H9 (cell line): ENCODE measurements around the gene CHMP4B. TPM values are rescaled to one million over a fixed set of nuclear protein-coding genes. Genes with fewer than 3 reads are reported as not detected.
A peak's percentile ranks its signal among the peaks of the same experiment; 100 is the strongest.

Source experiments
- DNase-seq: peaks from one replicate; pipeline ENCODE4 v3.0.0-alpha.2; 2017
- H2AFZ ChIP-seq: one replicate; pipeline ENCODE4 v1.6.1; 2013; ENCODE audit warnings: mild to moderate bottlenecking, low read length, control low read depth, moderate library complexity
- H2AK5ac ChIP-seq: 2 replicates; pipeline ENCODE4 v1.6.1; 2013; ENCODE audit warnings: low read length, control low read depth, mixed read lengths; ENCODE audit not compliant: insufficient read length
- H2BK120ac ChIP-seq: one replicate; pipeline ENCODE4 v1.6.1; 2013; ENCODE audit warnings: low read depth, mild to moderate bottlenecking, low read length, control low read depth, inconsistent platforms; ENCODE audit not compliant: poor library complexity, severe bottlenecking
- H2BK12ac ChIP-seq: 2 replicates; pipeline ENCODE4 v1.6.1; 2013; ENCODE audit warnings: low read length, control low read depth, mixed read lengths, low read depth; ENCODE audit not compliant: insufficient read length
- H2BK15ac ChIP-seq: 2 replicates; pipeline ENCODE4 v1.6.1; 2013; ENCODE audit warnings: low read depth, low read length, control low read depth
- H2BK20ac ChIP-seq: one replicate; pipeline ENCODE4 v1.6.1; 2013; ENCODE audit warnings: low read depth, mild to moderate bottlenecking, low read length, control low read depth, inconsistent platforms; ENCODE audit not compliant: poor library complexity, severe bottlenecking
- H2BK5ac ChIP-seq: 2 replicates; pipeline ENCODE4 v1.6.1; 2013; ENCODE audit warnings: low read length, control low read depth, mixed read lengths; ENCODE audit not compliant: insufficient read length
- H3K14ac ChIP-seq: 2 replicates; pipeline ENCODE4 v1.6.1; 2013; ENCODE audit warnings: low read length, control low read depth; ENCODE audit not compliant: insufficient read depth
- H3K18ac ChIP-seq: 2 replicates; pipeline ENCODE4 v1.6.1; 2013; ENCODE audit warnings: low read depth, mild to moderate bottlenecking, mixed read lengths, low read length, control low read depth; ENCODE audit not compliant: insufficient read length
- H3K23ac ChIP-seq: 2 replicates; pipeline ENCODE4 v1.6.1; 2013; ENCODE audit warnings: low read length, control low read depth, mixed read lengths, low read depth; ENCODE audit not compliant: insufficient read length
- H3K23me2 ChIP-seq: 2 replicates; pipeline ENCODE4 v1.6.1; 2013; ENCODE audit warnings: low read depth, mild to moderate bottlenecking, mixed read lengths, low read length, control low read depth; ENCODE audit not compliant: insufficient read length, poor library complexity, severe bottlenecking
- H3K27ac ChIP-seq: 2 replicates; pipeline ENCODE4 v1.5.1; 2013; ENCODE audit warnings: low read length, control low read depth, mixed read lengths, low read depth; ENCODE audit not compliant: insufficient read length
- H3K27me3 ChIP-seq: 2 replicates; pipeline ENCODE4 v1.6.1; 2013; ENCODE audit warnings: low read length, control low read depth, inconsistent platforms; ENCODE audit not compliant: insufficient read depth
- H3K4ac ChIP-seq: 2 replicates; pipeline ENCODE4 v1.6.1; 2013; ENCODE audit warnings: low read depth, mild to moderate bottlenecking, control low read depth, inconsistent platforms, low read length, moderate library complexity
- H3K4me1 ChIP-seq: 2 replicates; pipeline ENCODE4 v1.6.1; 2013; ENCODE audit warnings: low read length, control low read depth, inconsistent platforms; ENCODE audit not compliant: insufficient read depth
- H3K4me2 ChIP-seq: 2 replicates; pipeline ENCODE4 v1.6.1; 2013; ENCODE audit warnings: low read length, control low read depth, mixed read lengths; ENCODE audit not compliant: insufficient read length, insufficient read depth
- H3K56ac ChIP-seq: 2 replicates; pipeline ENCODE4 v1.6.1; 2013; ENCODE audit warnings: low read depth, mild to moderate bottlenecking, mixed read lengths, low read length, control low read depth; ENCODE audit not compliant: insufficient read length
- H3K79me1 ChIP-seq: 2 replicates; pipeline ENCODE4 v1.6.1; 2013; ENCODE audit warnings: low read depth, mild to moderate bottlenecking, moderate library complexity, low read length, control low read depth, inconsistent platforms; ENCODE audit not compliant: insufficient read depth, poor library complexity, severe bottlenecking
- H3K79me2 ChIP-seq: 2 replicates; pipeline ENCODE4 v1.6.1; 2013; ENCODE audit warnings: low read length, control low read depth, inconsistent platforms; ENCODE audit not compliant: insufficient read depth
- H3K9ac ChIP-seq: 2 replicates; pipeline ENCODE4 v1.6.1; 2013; ENCODE audit warnings: low read length, control low read depth, mixed read lengths; ENCODE audit not compliant: insufficient read length; ENCODE audit errors: extremely low read depth
- H3K9me3 ChIP-seq: one replicate; pipeline ENCODE4 v1.6.1; 2013; ENCODE audit warnings: low read depth, low read length, inconsistent platforms; ENCODE audit not compliant: control insufficient read depth
- H3T11ph ChIP-seq: one replicate; pipeline ENCODE4 v1.6.1; 2013; ENCODE audit warnings: mild to moderate bottlenecking, low read length, control low read depth, inconsistent platforms
- H4K20me1 ChIP-seq: one replicate; pipeline ENCODE4 v1.6.1; 2013; ENCODE audit not compliant: control insufficient read depth, insufficient read length, insufficient read depth
- H4K5ac ChIP-seq: 2 replicates; pipeline ENCODE4 v1.6.1; 2013; ENCODE audit warnings: low read depth, mild to moderate bottlenecking, mixed read lengths, low read length, control low read depth; ENCODE audit not compliant: insufficient read length
- H4K8ac ChIP-seq: replicated peaks from 2 replicates; pipeline ENCODE4 v1.6.1; 2013; ENCODE audit warnings: low read length, control low read depth, mixed read lengths, low read depth; ENCODE audit not compliant: insufficient read length
- H4K91ac ChIP-seq: 2 replicates; pipeline ENCODE4 v1.6.1; 2013; ENCODE audit warnings: low read depth, mild to moderate bottlenecking, moderate library complexity, mixed read lengths, low read length, control low read depth; ENCODE audit not compliant: insufficient read length
- H3K27ac Mint-ChIP-seq, 3 experiments: 2 replicates in 2 of 3; 3 replicates in 1 of 3; pipeline ENCODE4 v1.8.0; 2020 to 2021; ENCODE audit warnings: mixed read lengths in 3 of 3, mild to moderate bottlenecking in 1 of 3, moderate library complexity in 1 of 3
- H3K27me3 Mint-ChIP-seq: 2 replicates; pipeline ENCODE4 v1.8.0; 2021; ENCODE audit warnings: low read depth, mild to moderate bottlenecking, moderate library complexity, mixed read lengths
- H3K36me3 Mint-ChIP-seq, 3 experiments: 2 replicates in 2 of 3; 3 replicates in 1 of 3; pipeline ENCODE4 v1.8.0; 2020 to 2021; ENCODE audit warnings: low read depth in 3 of 3, mixed read lengths in 3 of 3; ENCODE audit not compliant: insufficient read depth in 1 of 3
- H3K4me1 Mint-ChIP-seq, 2 experiments: 2 replicates each; pipeline ENCODE4 v1.8.0; 2020; ENCODE audit warnings: mixed read lengths in 2 of 2
- H3K4me3 Mint-ChIP-seq, 2 experiments: 2 replicates in 1 of 2; 3 replicates in 1 of 2; pipeline ENCODE4 v1.8.0; 2020 to 2021; ENCODE audit warnings: mild to moderate bottlenecking in 2 of 2, mixed read lengths in 2 of 2, moderate library complexity in 1 of 2
- H3K9me3 Mint-ChIP-seq, 2 experiments: 2 replicates in 1 of 2; 3 replicates in 1 of 2; pipeline ENCODE4 v1.8.0; 2020; ENCODE audit warnings: mild to moderate bottlenecking in 2 of 2, mixed read lengths in 2 of 2, moderate library complexity in 1 of 2
- CTCF ChIP-seq: fragments of 200-600 bp; sonication (generic); conservative IDR thresholded peaks from 3 replicates; pipeline ENCODE4 v1.8.0; 2021; ENCODE audit warnings: antibody characterized with exemption, mild to moderate bottlenecking
- WGBS: extraction: QIAGEN DNeasy Blood & Tissue Kit; methylation state at CpG from one replicate; pipeline ENCODE4 v1.1.7; 2013; ENCODE audit warnings: missing lambda C conversion rate, low lambda C conversion rate, mixed read lengths; ENCODE audit not compliant: insufficient read length; ENCODE audit errors: extremely low coverage; 5-methylcytosine and 5-hydroxymethylcytosine counted together
- total RNA-seq: library from RNA; stranded (reverse); gene quantifications from 2 replicates; pipeline ENCODE4 v1.2.1, GENCODE V29; 2021

The CHMP4B gene
- total RNA-seq, 1 experiment from 2014 or later, result 94.9 TPM

GRCh38 chr20:33811776-33812151 is 616 bp downstream of the CHMP4B start:
- no peak overlapping the region for H2BK12ac ChIP-seq
- no peaks in the 10 kb centered on the region; a peak in 1 of 5 replicates for H3K9me3 Mint-ChIP-seq
- no peak overlapping the region for H2AFZ ChIP-seq
- no peaks in the 10 kb centered on the region; a peak in 2 of 7 replicates for H3K36me3 Mint-ChIP-seq
- H3K4me1 Mint-ChIP-seq, result peaks cover 17 to 22% of the 10 kb centered on the region in 2 experiments
- H2AK5ac ChIP-seq, result no peak overlapping the region
- no peak for TF ChIP-seq CTCF
- no peak overlapping the region for H3K56ac ChIP-seq
- H3K4me3 Mint-ChIP-seq, result peak overlapping the region; percentile 93 to 100
- WGBS, result no CpG with 5 or more reads among the region's 12 CpGs
- peak overlapping the region; percentile 85 for H3K9ac ChIP-seq
- H4K5ac ChIP-seq, result no peak overlapping the region
- peak overlapping the region; percentile 18 to 98 (median 78); a peak in 6 of 7 replicates for H3K27ac Mint-ChIP-seq
- no peaks in the 10 kb centered on the region for H3K4me1 ChIP-seq
- H3K23me2 ChIP-seq, result peaks cover 13% of the 10 kb centered on the region
- no peak overlapping the region for H3T11ph ChIP-seq
- no peak overlapping the region for H3K27ac ChIP-seq
- H3K4ac ChIP-seq, result no peak overlapping the region
- no peak overlapping the region for H4K8ac ChIP-seq
- H2BK120ac ChIP-seq, result no peak overlapping the region
- H3K79me2 ChIP-seq, result peaks cover 10% of the 10 kb centered on the region; the same call in 1 of the 2 replicates
- no peak overlapping the region for H2BK5ac ChIP-seq
- no peak overlapping the region for H4K91ac ChIP-seq
- H3K23ac ChIP-seq, result no peak overlapping the region
- H3K9me3 ChIP-seq, result no peaks in the 10 kb centered on the region
- H2BK20ac ChIP-seq, result no peak overlapping the region
- H2BK15ac ChIP-seq, result no peak overlapping the region
- no peaks in the 10 kb centered on the region for H3K27me3 Mint-ChIP-seq
- no peaks in the 10 kb centered on the region for H4K20me1 ChIP-seq
- H3K14ac ChIP-seq, result peak overlapping the region; percentile 77
- H3K79me1 ChIP-seq, result peaks cover 3% of the 10 kb centered on the region
- no peak for DNase-seq
- peak overlapping the region; percentile 4 for H3K18ac ChIP-seq
- no peaks in the 10 kb centered on the region for H3K27me3 ChIP-seq
- peak overlapping the region; percentile 73 for H3K4me2 ChIP-seq
